Measurements from ENCODE around the gene NEDD4L.

NEDD4L gene

DNA sequence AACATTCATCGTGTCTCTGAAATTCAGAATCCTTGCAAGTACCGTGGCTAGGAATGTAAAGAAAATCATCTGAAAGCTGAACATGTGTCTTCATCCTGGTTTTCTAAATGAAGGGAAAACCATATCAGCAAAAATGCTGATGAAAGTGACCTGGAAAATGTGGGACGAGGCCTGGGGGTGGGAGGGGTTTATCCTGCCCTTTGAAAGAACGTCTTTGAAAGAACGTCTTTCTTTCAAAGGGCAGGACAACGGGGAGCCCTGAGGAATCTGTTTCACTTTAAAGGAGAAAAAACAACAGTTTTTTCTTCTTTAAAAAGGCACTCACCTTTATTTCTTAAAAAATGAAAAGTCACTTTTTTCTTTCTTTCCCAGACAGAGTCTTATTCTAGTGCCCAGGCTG lies 399.6 kb downstream of the NEDD4L start:
- no peaks in the 10 kb centered on the region for H3K9me3 Mint-ChIP-seq
- peaks cover 5% of the 10 kb centered on the region for H3K36me3 Mint-ChIP-seq (ENCODE audit: insufficient read depth)
- peaks cover 7% of the 10 kb centered on the region in 2 donors for H3K27me3 Mint-ChIP-seq
- DNase-seq = no peak
- no peak overlapping the region for H3K27ac Mint-ChIP-seq
- ATAC-seq (replicated peaks) = no peak
- no peak overlapping the region for H3K4me3 Mint-ChIP-seq
- peaks cover 5 to 6% of the 10 kb centered on the region in 2 donors for H3K4me1 Mint-ChIP-seq (ENCODE audit: low read depth in 2 of 2)

DNA sequence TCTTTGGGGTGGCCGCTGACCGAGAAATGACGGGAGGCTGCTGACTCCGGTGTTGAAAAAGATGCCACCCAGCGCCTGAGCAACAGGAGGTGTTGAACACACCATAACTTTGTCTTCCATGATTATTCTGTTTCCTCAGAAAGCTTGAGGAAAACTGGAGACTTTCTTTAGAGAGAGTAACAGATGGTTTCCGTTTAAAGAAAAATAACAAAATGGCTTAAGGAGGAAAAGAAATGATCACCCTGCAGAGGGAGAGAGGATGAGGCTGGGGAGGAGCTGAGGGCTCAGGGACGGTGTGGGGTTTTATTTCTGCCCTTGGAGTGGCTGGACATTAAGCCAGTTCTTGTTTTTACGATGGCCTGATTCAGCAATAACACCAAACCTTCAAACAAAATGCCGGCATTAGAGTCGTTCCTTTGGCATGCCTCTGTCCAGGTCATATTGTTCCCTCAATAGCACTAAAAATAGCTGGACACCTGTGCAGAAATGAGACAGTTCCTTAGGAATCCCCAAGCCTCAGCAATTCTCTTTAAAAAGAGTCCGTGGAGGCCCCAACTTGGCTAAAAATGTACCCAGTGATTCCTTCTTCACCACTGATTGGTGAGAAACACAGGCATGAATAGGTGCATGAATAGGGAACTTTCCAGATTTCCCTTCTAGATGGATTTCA lies 402.5 kb downstream of the NEDD4L start:
- Mint-ChIP-seq H3K4me1 (ENCODE audit: low read depth in 2 of 2) (no peaks in the 10 kb centered on the region), H3K27ac (no peak overlapping the region)

DNA sequence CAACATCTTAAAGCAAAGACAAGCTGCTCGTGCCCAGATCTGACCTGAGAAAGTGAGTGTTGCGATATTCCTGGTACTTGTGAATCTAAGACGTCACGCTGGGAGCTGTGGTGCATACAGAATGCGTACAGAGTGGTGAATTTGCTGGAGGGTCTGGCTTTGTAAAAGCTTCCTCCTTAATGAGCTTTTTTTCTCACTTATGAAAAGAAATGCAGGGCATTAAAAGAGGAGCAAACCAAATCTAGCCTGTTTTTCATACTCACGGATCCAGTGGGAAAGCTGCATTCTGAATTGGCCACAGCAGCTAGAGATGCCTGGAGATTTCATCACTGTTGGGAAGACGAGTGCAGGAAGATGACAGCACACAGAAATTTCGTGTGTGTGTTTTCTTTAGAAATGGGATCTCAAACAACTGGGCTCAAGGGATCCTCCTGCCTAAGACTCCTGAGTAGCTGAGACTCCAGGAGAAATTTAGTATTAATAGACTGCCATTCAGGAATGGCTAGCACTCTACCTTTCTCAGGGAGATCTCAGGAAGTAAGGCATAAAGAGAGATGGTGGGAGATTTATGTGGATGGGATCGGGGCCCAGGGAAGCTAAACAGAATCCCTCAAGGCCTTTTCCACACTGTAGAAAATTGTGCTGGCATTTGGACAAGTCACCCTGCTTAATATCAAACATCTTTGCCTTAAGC lies 403.5 kb downstream of the NEDD4L start:
- no peak for ATAC-seq (replicated peaks)
- Mint-ChIP-seq H3K27ac (no peak overlapping the region), H3K36me3 (ENCODE audit: insufficient read depth) (no peaks in the 10 kb centered on the region), H3K27me3 (peaks cover 7 to 12% of the 10 kb centered on the region in 2 donors), H3K4me3 (no peak overlapping the region), H3K4me1 (ENCODE audit: low read depth in 2 of 2) (no peaks in the 10 kb centered on the region), H3K9me3 (no peaks in the 10 kb centered on the region)
- DNase-seq = no peak

More for the DNA sequence above, 402.5 kb downstream of the NEDD4L start:
- no peaks in the 10 kb centered on the region for H3K9me3 Mint-ChIP-seq
- H3K4me3 Mint-ChIP-seq = no peak overlapping the region
- peaks cover 7 to 12% of the 10 kb centered on the region in 2 donors for H3K27me3 Mint-ChIP-seq
- ATAC-seq (replicated peaks) = no peak
- DNase-seq = no peak
- no peaks in the 10 kb centered on the region for H3K36me3 Mint-ChIP-seq (ENCODE audit: insufficient read depth)

DNA sequence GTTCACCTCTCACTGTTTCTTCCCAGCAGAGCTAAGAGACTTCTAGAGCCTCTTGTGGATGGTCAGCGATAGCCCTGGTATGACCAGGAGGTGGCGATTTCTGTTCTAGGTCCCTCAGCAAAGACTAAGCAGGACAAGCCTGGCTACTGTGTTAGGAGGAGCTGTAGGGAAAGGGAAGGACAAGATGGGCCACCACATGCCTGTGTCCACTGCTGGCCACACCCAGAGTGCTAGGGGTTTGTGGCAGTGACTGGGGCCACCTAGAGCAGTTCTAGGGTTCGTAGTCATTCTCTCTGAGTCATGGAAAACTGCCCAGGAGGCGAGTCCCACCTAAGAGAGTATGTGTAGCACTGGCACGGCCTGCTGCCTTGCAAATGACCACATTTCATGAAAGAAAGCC lies 405.4 kb downstream of the NEDD4L start:
- no peak for DNase-seq
- Mint-ChIP-seq H3K4me1 (ENCODE audit: low read depth in 2 of 2) (no peaks in the 10 kb centered on the region), H3K27ac (no peak overlapping the region), H3K36me3 (ENCODE audit: insufficient read depth) (no peaks in the 10 kb centered on the region), H3K9me3 (no peaks in the 10 kb centered on the region), H3K4me3 (no peak overlapping the region), H3K27me3 (peaks cover 15 to 25% of the 10 kb centered on the region in 2 donors)
- no peak for ATAC-seq (replicated peaks)
